Esophagus muscularis mucosa (tissue), 4 donors: ENCODE data around the gene NUBP2.

Experiments used
- CTCF ChIP-seq, 3 experiments: fragments of 200-600 bp in 2 of 3; fragments of 450-650 bp in 1 of 3; sonication (generic) in 2 of 3; IDR thresholded peaks; one replicate each; pipeline ENCODE4 v1.5.1; 2017 to 2019; ENCODE audit warnings: antibody characterized with exemption in 3 of 3, mild to moderate bottlenecking in 2 of 3, moderate library complexity in 1 of 3
- EP300 ChIP-seq: sonication (generic); formaldehyde crosslinking; IDR thresholded peaks from one replicate; pipeline ENCODE4 v1.6.1; 2017; ENCODE audit warnings: antibody characterized with exemption
- POLR2A ChIP-seq: fragments of 450-650 bp; IDR thresholded peaks from one replicate; pipeline ENCODE4 v1.6.1; 2017; ENCODE audit warnings: antibody characterized with exemption, moderate library complexity, mild to moderate bottlenecking, low read depth

- TF ChIP-seq CTCF (IDR thresholded peaks at IDR 0.05), result no peak
- no peak for TF ChIP-seq POLR2A
- no peak for TF ChIP-seq EP300
Observed at GRCh38 chr16:1779234-1779701, 3.5 kb upstream of the NUBP2 start.
